GM23338 (cell line): ENCODE measurements around the gene RNASE7. TPM values are rescaled to one million over a fixed set of nuclear protein-coding genes. Genes with fewer than 3 reads are reported as not detected.

Experiments used
- ATAC-seq: fragments of 200-7000 bp; cut with Tn5 transposase; 3 replicates; pipeline ENCODE4 v1.9.1; 2020
- DNase-seq: peaks from one replicate; pipeline ENCODE4 v3.0.0-alpha.2; 2015; ENCODE audit warnings: low spot score
- H2AFZ ChIP-seq: fragments of 200-600 bp; sonication (generic); 2 replicates; pipeline ENCODE4 v1.8.0; 2016; ENCODE audit warnings: antibody characterized with exemption, mild to moderate bottlenecking, moderate library complexity
- H3F3A ChIP-seq: fragments of 200-600 bp; sonication (generic); replicated peaks from 2 replicates; pipeline ENCODE4 v1.8.0; 2017; ENCODE audit warnings: antibody characterized with exemption, mixed run types, low read depth
- H3K27ac ChIP-seq: fragments of 200-600 bp; sonication (generic); 2 replicates; pipeline ENCODE4 v1.6.1; 2016; ENCODE audit warnings: low read depth
- H3K27me3 ChIP-seq: fragments of 200-600 bp; sonication (generic); 2 replicates; pipeline ENCODE4 v1.8.0; 2016; ENCODE audit warnings: mild to moderate bottlenecking, mixed run types, moderate library complexity; ENCODE audit not compliant: insufficient read depth
- H3K36me3 ChIP-seq: fragments of 200-600 bp; sonication (generic); 2 replicates; pipeline ENCODE4 v1.8.0; 2016; ENCODE audit warnings: mild to moderate bottlenecking; ENCODE audit not compliant: insufficient read depth
- H3K4me1 ChIP-seq: fragments of 200-600 bp; sonication (generic); 2 replicates; pipeline ENCODE4 v1.8.0; 2016; ENCODE audit warnings: mild to moderate bottlenecking, moderate library complexity; ENCODE audit not compliant: insufficient read depth
- H3K4me2 ChIP-seq: fragments of 200-600 bp; sonication (generic); 2 replicates; pipeline ENCODE4 v1.7.1; 2017; ENCODE audit warnings: mixed run types
- H3K4me3 ChIP-seq: fragments of 200-600 bp; sonication (generic); 2 replicates; pipeline ENCODE4 v1.6.1; 2016; ENCODE audit warnings: mixed run types
- H3K79me2 ChIP-seq: fragments of 200-600 bp; sonication (generic); replicated peaks from 2 replicates; pipeline ENCODE4 v1.8.0; 2017; ENCODE audit warnings: mild to moderate bottlenecking; ENCODE audit not compliant: insufficient read depth
- H3K9me2 ChIP-seq: fragments of 200-600 bp; sonication (generic); 2 replicates; pipeline ENCODE4 v1.8.0; 2017; ENCODE audit not compliant: insufficient read depth
- H4K20me1 ChIP-seq: fragments of 200-600 bp; sonication (generic); replicated peaks from 2 replicates; pipeline ENCODE4 v1.8.0; 2017; ENCODE audit warnings: mild to moderate bottlenecking; ENCODE audit not compliant: insufficient read depth
- H3K27ac Mint-ChIP-seq: 2 replicates; pipeline ENCODE4 v1.8.0; 2020; ENCODE audit warnings: inconsistent platforms, mild to moderate bottlenecking, moderate library complexity, mixed read lengths
- H3K27me3 Mint-ChIP-seq: 3 replicates; pipeline ENCODE4 v1.8.0; 2022; ENCODE audit warnings: low read depth, mild to moderate bottlenecking, moderate library complexity, mixed read lengths, inconsistent platforms; ENCODE audit not compliant: insufficient read depth, poor library complexity
- H3K36me3 Mint-ChIP-seq: 3 replicates; pipeline ENCODE4 v1.8.0; 2021; ENCODE audit warnings: low read depth, mild to moderate bottlenecking, inconsistent platforms, moderate library complexity, mixed read lengths
- H3K4me1 Mint-ChIP-seq: 3 replicates; pipeline ENCODE4 v1.8.0; 2020; ENCODE audit warnings: mild to moderate bottlenecking, inconsistent platforms, mixed read lengths
- H3K4me3 Mint-ChIP-seq: 3 replicates; pipeline ENCODE4 v1.8.0; 2021; ENCODE audit warnings: moderate library complexity, mild to moderate bottlenecking, inconsistent platforms, mixed read lengths
- H3K9me3 Mint-ChIP-seq: 3 replicates; pipeline ENCODE4 v1.8.0; 2020; ENCODE audit warnings: moderate library complexity, mild to moderate bottlenecking, inconsistent platforms, mixed read lengths
- CREB1 ChIP-seq: fragments of 250-450 bp; sonication (Bioruptor Pico); IDR thresholded peaks from 2 replicates; pipeline ENCODE4 v1.5.0; 2020; ENCODE audit warnings: low read depth, mild to moderate bottlenecking, moderate library complexity
- EZH2 ChIP-seq: fragments of 200-600 bp; sonication (generic); IDR thresholded peaks from one replicate; pipeline ENCODE4 v1.8.0; 2017; ENCODE audit warnings: antibody characterized with exemption, mild to moderate bottlenecking, low read depth; ENCODE audit not compliant: unreplicated experiment
- EZH2phosphoT487 ChIP-seq: fragments of 200-600 bp; sonication (generic); IDR thresholded peaks from one replicate; pipeline ENCODE4 v1.8.1; 2018; ENCODE audit warnings: antibody characterized with exemption; ENCODE audit not compliant: unreplicated experiment
- JUNB ChIP-seq: IDR thresholded peaks from one replicate; pipeline ENCODE4 v1.6.1; 2016; ENCODE audit warnings: antibody characterized with exemption; ENCODE audit not compliant: unreplicated experiment
- NANOG ChIP-seq: IDR thresholded peaks from 2 replicates; pipeline ENCODE4 v1.6.1; 2016; ENCODE audit warnings: antibody characterized with exemption, borderline replicate concordance
- ZNF331 ChIP-seq: fragments of 250-450 bp; sonication (Bioruptor Pico); IDR thresholded peaks from 2 replicates; pipeline ENCODE4 v1.5.0; 2020; ENCODE audit warnings: low read depth, mild to moderate bottlenecking, moderate library complexity
- polyA plus RNA-seq: library from polyadenylated mRNA; unstranded; fragments of >200 nt; fragmentation: Nextera tagmentation; extraction: Ambion mirVana; gene quantifications from 2 replicates; pipeline ENCODE4 v1.2.1, GENCODE V29; 2016
- total RNA-seq: library from RNA; depleted of rRNA; stranded (reverse); fragments of >200 nt; shearing (Covaris generic); gene quantifications from 2 replicates; pipeline ENCODE4 v1.2.3, GENCODE V29; 2014
- TF ChIP-seq, protein P1 (sequence below): IDR thresholded peaks from one replicate; pipeline ENCODE4 v1.6.1; 2018; ENCODE audit warnings: antibody characterized with exemption; ENCODE audit not compliant: unreplicated experiment
- TF ChIP-seq, protein P2 (sequence below): IDR thresholded peaks from 2 replicates; pipeline ENCODE4 v1.6.1; 2016; ENCODE audit warnings: antibody characterized with exemption

Gene RNASE7
- total and polyA plus RNA-seq, 2 experiments from 2014 or later: not detected

DNA sequence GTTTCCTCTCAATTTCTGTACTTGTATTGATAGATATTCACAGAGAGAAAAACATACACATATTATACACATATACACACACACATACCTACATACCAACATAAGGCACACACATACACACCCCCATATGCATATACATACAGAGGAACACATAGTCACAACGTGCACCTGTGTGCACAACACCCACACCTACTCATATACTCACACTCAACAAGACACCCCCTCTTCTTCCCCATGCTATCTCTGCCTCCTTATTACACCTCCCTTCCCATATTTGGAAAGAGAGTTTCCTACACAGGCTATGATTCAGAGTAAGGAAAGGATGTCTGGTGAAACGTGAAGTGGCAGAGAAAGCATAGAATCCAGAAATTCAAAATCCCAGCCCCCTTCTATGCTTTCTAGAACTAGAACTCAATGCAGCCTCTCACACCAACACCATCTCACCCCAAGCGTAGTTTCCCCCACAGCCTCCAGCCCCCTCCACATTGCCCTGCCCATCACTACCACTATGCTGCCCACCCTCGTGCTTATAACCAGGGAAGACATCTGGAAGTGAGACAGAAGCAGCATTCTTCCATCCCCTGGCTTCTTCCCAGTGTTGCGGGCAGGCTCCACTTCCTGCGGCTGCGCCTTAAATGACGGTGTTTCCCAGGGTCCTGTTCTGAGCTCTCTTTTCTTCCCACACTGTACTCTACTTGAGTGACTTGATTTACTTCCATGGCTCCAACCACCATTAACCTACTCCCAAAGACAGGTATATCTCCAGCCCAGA lies 17.9 kb downstream of the RNASE7 start:
- no peak for TF ChIP-seq NANOG
- TF ChIP-seq CREB1 (CRISPR knock-in tag): no peak
- no peak for TF ChIP-seq ZNF331 (CRISPR knock-in tag)
- no peaks in the 10 kb centered on the region for H3K79me2 ChIP-seq
- no peak overlapping the region for H3K4me3 Mint-ChIP-seq
- H3K4me2 ChIP-seq: no peak overlapping the region
- H3K4me3 ChIP-seq: no peak overlapping the region
- DNase-seq: no peak
- no peak for ATAC-seq
- peaks cover 6% of the 10 kb centered on the region; the same call in 1 of the 2 replicates for H3K4me1 ChIP-seq
- peaks cover 13% of the 10 kb centered on the region; the same call in 2 of the 3 replicates for H3K4me1 Mint-ChIP-seq
- H3K9me3 Mint-ChIP-seq: no peaks in the 10 kb centered on the region
- no peak overlapping the region for H2AFZ ChIP-seq
- H3K27me3 Mint-ChIP-seq: peaks cover 5% of the 10 kb centered on the region
- H3K27ac Mint-ChIP-seq: no peak overlapping the region
- no peaks in the 10 kb centered on the region for H3K36me3 Mint-ChIP-seq
- no peaks in the 10 kb centered on the region for H4K20me1 ChIP-seq
- no peaks in the 10 kb centered on the region for H3F3A ChIP-seq
- no peaks in the 10 kb centered on the region for H3K9me2 ChIP-seq
- no peak overlapping the region for H3K27ac ChIP-seq
- no peaks in the 10 kb centered on the region for H3K27me3 ChIP-seq
- no peaks in the 10 kb centered on the region for H3K36me3 ChIP-seq

DNA sequence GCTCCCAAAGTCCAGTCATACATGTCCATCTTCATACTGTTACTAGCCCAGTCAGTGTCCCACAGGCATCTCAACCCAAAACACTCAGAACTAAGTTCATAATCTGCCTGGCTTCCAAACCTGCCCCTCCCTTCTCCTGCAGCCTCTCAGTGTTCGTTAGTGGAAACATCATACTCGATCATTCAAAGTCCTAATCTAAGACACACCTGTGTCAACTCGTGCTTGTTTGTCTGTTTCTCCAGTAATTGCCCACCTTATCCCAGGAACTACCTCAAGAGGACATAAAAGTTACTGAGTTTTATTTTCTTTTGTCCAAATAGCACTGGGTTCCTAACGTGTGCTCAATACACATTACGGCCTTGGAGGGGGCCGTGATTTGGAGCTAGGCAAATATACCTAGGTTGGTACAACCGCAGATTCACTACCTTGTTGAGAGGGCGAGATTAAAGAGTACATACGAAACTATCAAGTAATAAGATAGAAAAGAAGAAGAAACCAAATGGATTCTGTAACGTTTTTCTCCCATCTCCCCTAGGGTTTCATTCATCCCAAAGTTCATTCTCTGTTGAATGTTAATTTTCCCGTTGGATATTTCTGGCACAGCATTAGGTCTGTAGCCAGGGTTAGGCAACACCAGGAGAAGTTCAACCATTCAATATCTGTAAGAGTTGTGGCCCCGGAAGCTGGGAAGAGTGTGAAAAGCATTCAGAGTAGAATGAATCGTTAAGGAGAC lies 18.6 kb downstream of the RNASE7 start:
- Mint-ChIP-seq H3K36me3 (no peaks in the 10 kb centered on the region), H3K9me3 (no peaks in the 10 kb centered on the region), H3K27me3 (peaks cover 5% of the 10 kb centered on the region), H3K4me1 (peaks cover 10% of the 10 kb centered on the region), H3K27ac (no peak overlapping the region), H3K4me3 (no peak overlapping the region)
- no peaks in the 10 kb centered on the region for H3F3A ChIP-seq
- no peaks in the 10 kb centered on the region for H3K79me2 ChIP-seq
- no peak overlapping the region for H2AFZ ChIP-seq
- no peaks in the 10 kb centered on the region for H3K36me3 ChIP-seq
- no peaks in the 10 kb centered on the region for H3K27me3 ChIP-seq
- ATAC-seq (no peak), DNase-seq (no peak)
- TF ChIP-seq CREB1 (CRISPR knock-in tag) (no peak), EZH2phosphoT487 (no peak), ZNF331 (CRISPR knock-in tag) (no peak), EZH2 (no peak), JUNB (no peak)
- TF ChIP-seq, protein P1, sequence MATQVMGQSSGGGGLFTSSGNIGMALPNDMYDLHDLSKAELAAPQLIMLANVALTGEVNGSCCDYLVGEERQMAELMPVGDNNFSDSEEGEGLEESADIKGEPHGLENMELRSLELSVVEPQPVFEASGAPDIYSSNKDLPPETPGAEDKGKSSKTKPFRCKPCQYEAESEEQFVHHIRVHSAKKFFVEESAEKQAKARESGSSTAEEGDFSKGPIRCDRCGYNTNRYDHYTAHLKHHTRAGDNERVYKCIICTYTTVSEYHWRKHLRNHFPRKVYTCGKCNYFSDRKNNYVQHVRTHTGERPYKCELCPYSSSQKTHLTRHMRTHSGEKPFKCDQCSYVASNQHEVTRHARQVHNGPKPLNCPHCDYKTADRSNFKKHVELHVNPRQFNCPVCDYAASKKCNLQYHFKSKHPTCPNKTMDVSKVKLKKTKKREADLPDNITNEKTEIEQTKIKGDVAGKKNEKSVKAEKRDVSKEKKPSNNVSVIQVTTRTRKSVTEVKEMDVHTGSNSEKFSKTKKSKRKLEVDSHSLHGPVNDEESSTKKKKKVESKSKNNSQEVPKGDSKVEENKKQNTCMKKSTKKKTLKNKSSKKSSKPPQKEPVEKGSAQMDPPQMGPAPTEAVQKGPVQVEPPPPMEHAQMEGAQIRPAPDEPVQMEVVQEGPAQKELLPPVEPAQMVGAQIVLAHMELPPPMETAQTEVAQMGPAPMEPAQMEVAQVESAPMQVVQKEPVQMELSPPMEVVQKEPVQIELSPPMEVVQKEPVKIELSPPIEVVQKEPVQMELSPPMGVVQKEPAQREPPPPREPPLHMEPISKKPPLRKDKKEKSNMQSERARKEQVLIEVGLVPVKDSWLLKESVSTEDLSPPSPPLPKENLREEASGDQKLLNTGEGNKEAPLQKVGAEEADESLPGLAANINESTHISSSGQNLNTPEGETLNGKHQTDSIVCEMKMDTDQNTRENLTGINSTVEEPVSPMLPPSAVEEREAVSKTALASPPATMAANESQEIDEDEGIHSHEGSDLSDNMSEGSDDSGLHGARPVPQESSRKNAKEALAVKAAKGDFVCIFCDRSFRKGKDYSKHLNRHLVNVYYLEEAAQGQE: no peak
- TF ChIP-seq, protein P2, sequence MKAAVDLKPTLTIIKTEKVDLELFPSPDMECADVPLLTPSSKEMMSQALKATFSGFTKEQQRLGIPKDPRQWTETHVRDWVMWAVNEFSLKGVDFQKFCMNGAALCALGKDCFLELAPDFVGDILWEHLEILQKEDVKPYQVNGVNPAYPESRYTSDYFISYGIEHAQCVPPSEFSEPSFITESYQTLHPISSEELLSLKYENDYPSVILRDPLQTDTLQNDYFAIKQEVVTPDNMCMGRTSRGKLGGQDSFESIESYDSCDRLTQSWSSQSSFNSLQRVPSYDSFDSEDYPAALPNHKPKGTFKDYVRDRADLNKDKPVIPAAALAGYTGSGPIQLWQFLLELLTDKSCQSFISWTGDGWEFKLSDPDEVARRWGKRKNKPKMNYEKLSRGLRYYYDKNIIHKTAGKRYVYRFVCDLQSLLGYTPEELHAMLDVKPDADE: no peak
- no peaks in the 10 kb centered on the region for H3K9me2 ChIP-seq
- no peak overlapping the region for H3K4me2 ChIP-seq
- peaks cover under 1% of the 10 kb centered on the region; the same call in 1 of the 2 replicates for H3K4me1 ChIP-seq
- H3K4me3 ChIP-seq: no peak overlapping the region
- H3K27ac ChIP-seq: no peak overlapping the region
- no peaks in the 10 kb centered on the region for H4K20me1 ChIP-seq
